Activated B cell treated with CpG ODN at 0.5 μM for 24 hours (primary cell): ENCODE measurements around the gene M1AP. TPM values are rescaled to one million over a fixed set of nuclear protein-coding genes. Genes with fewer than 3 reads are reported as not detected.
A peak's percentile ranks its signal among the peaks of the same experiment; 100 is the strongest.

Source experiments
- ATAC-seq: fragments of 200-7000 bp; cut with Tn5 transposase; one replicate; pipeline ENCODE4 v1.10.0; 2021; ENCODE audit warnings: low read depth, mild to moderate bottlenecking, moderate library complexity
- CTCF ChIA-PET: fragments of 350-600 bp; sonication (Branson Sonifier 250); formaldehyde crosslinking; loops from one replicate; lab custom pipeline; 2021; ENCODE audit warnings: antibody characterized with exemption; lab: Charles Lee
- POLR2A ChIA-PET: fragments of 350-600 bp; sonication (Branson Sonifier 250); formaldehyde crosslinking; loops from one replicate; lab custom pipeline; 2021; ENCODE audit warnings: antibody characterized with exemption; lab: Charles Lee
- DNase-seq: peaks from one replicate; pipeline ENCODE4 v3.0.0; 2022
- H3K27ac Mint-ChIP-seq: one replicate; pipeline ENCODE4 v1.8.0; 2020; ENCODE audit warnings: mixed read lengths
- H3K27me3 Mint-ChIP-seq: one replicate; pipeline ENCODE4 v1.8.0; 2021; ENCODE audit warnings: mixed read lengths
- H3K36me3 Mint-ChIP-seq: one replicate; pipeline ENCODE4 v1.8.0; 2021; ENCODE audit warnings: low read depth, mixed read lengths
- H3K4me1 Mint-ChIP-seq: one replicate; pipeline ENCODE4 v1.8.0; 2021; ENCODE audit warnings: mixed read lengths
- H3K4me3 Mint-ChIP-seq: one replicate; pipeline ENCODE4 v1.8.0; 2020; ENCODE audit warnings: mild to moderate bottlenecking, mixed read lengths
- H3K9me3 Mint-ChIP-seq: one replicate; pipeline ENCODE4 v1.8.0; 2020; ENCODE audit warnings: mixed read lengths
- CTCF ChIP-seq: fragments of 200-600 bp; IDR thresholded peaks from one replicate; pipeline ENCODE4 v1.8.0; 2022; ENCODE audit warnings: antibody characterized with exemption, mild to moderate bottlenecking
- intact Hi-C: fragments of 100-400 bp; cut with micrococcal nuclease; formaldehyde crosslinking; loops from one replicate; pipeline ENCODE4 v1.15.1; 2024
- total RNA-seq: library from RNA; stranded (reverse); gene quantifications from 2 replicates; pipeline ENCODE4 v1.2.3, GENCODE V29; 2022

Gene M1AP
- not detected in 2 replicates for total RNA-seq

- ChIA-PET POLR2A (no interaction called here), CTCF (no interaction called here)
- Mint-ChIP-seq H3K27me3 (peaks cover 37% of the 10 kb centered on the region), H3K4me3 (no peak within 1 kb of the TSS), H3K27ac (no peak within 1 kb of the TSS), H3K9me3 (no peaks in the 10 kb centered on the region), H3K36me3 (no peaks in the 10 kb centered on the region), H3K4me1 (peaks cover 2% of the 10 kb centered on the region)
- intact Hi-C loops = no loop called here
- DNase-seq (peak; percentile 22), ATAC-seq (peak; percentile 68)
- no peak for TF ChIP-seq CTCF
Measured at GRCh38 chr2:74648009-74648443, at the start of gene M1AP. Gene M1AP (minus strand): TSS chr2:74648330. CDS start chr2:74640275, 8,055 bp downstream.

- Mint-ChIP-seq H3K36me3 (no peaks in the 10 kb centered on the region), H3K27ac (no peak overlapping the region), H3K9me3 (no peaks in the 10 kb centered on the region), H3K4me1 (peaks cover 5% of the 10 kb centered on the region), H3K27me3 (peaks cover 4% of the 10 kb centered on the region), H3K4me3 (no peak overlapping the region)
- ATAC-seq (no peak), DNase-seq (no peak)
- TF ChIP-seq CTCF = no peak
- intact Hi-C loops = no loop called here
- ChIA-PET CTCF (no interaction called here), POLR2A (no interaction called here)
Measured at GRCh38 chr2:74696829-74697228, 48.7 kb upstream of the M1AP start.

GRCh38 chr2:74695663-74696062, 47.5 kb upstream of the M1AP start:
- TF ChIP-seq CTCF = no peak
- Mint-ChIP-seq H3K36me3 (no peaks in the 10 kb centered on the region), H3K27me3 (peaks cover 6% of the 10 kb centered on the region), H3K9me3 (no peaks in the 10 kb centered on the region), H3K4me3 (no peak overlapping the region), H3K4me1 (peaks cover 4% of the 10 kb centered on the region), H3K27ac (no peak overlapping the region)
- ChIA-PET POLR2A (no interaction called here), CTCF (no interaction called here)
- intact Hi-C loops = no loop called here
- DNase-seq (no peak), ATAC-seq (no peak)

- ATAC-seq = no peak
Measured at GRCh38 chr2:74694281-74694680, 46.2 kb upstream of the M1AP start.

GRCh38 chr2:74693668-74694067, 45.5 kb upstream of the M1AP start:
- ChIA-PET POLR2A (no interaction called here), CTCF (interaction anchor here (1.3 kb wide), 1 partner anchor 178 kb away, joined by 3 read pairs; no protein-coding TSS in a partner anchor)
- TF ChIP-seq CTCF = no peak
- DNase-seq = no peak
- intact Hi-C loops = no loop called here
- no peak overlapping the region for H3K27ac Mint-ChIP-seq
- H3K9me3 Mint-ChIP-seq = no peaks in the 10 kb centered on the region
- H3K4me1 Mint-ChIP-seq = no peaks in the 10 kb centered on the region
- no peak overlapping the region for H3K4me3 Mint-ChIP-seq
- H3K27me3 Mint-ChIP-seq = peaks cover 11% of the 10 kb centered on the region
- H3K36me3 Mint-ChIP-seq = no peaks in the 10 kb centered on the region
- ATAC-seq = no peak

More at GRCh38 chr2:74694281-74694680, 46.2 kb upstream of the M1AP start:
- peaks cover 11% of the 10 kb centered on the region for H3K27me3 Mint-ChIP-seq
- no peak overlapping the region for H3K4me3 Mint-ChIP-seq
- DNase-seq = no peak
- H3K27ac Mint-ChIP-seq = no peak overlapping the region
- POLR2A ChIA-PET = no interaction called here
- no peak for TF ChIP-seq CTCF
- CTCF ChIA-PET = interaction anchor here (0.7 to 1.3 kb wide), 3 partner anchors 150 to 183 kb away, joined by 3 to 4 read pairs (median 3); no protein-coding TSS in a partner anchor
- H3K36me3 Mint-ChIP-seq = no peaks in the 10 kb centered on the region
- H3K4me1 Mint-ChIP-seq = no peaks in the 10 kb centered on the region
- H3K9me3 Mint-ChIP-seq = no peaks in the 10 kb centered on the region
- intact Hi-C loops = no loop called here
